Glutamatergic neuron (in vitro differentiated cells): Measurements from ENCODE around the gene CFAP97. TPM values are rescaled to one million over a fixed set of nuclear protein-coding genes. Genes with fewer than 3 reads are reported as not detected.
"Not testable (repeated sequence)": the region's sequence is repeated elsewhere in the genome, so short reads cannot be mapped to it uniquely, and the experiment has no call there.

Experiments used
- DNase-seq: peaks from one replicate; pipeline ENCODE4 v3.0.0; 2022
- H3K27ac Mint-ChIP-seq: one replicate; pipeline ENCODE4 v1.8.0; 2020; ENCODE audit warnings: mild to moderate bottlenecking, mixed read lengths, inconsistent platforms; ENCODE audit not compliant: unreplicated experiment
- H3K27me3 Mint-ChIP-seq: one replicate; pipeline ENCODE4 v1.8.0; 2020; ENCODE audit warnings: mild to moderate bottlenecking, moderate library complexity, mixed read lengths, inconsistent platforms; ENCODE audit not compliant: unreplicated experiment
- H3K36me3 Mint-ChIP-seq: one replicate; pipeline ENCODE4 v1.8.0; 2020; ENCODE audit warnings: mild to moderate bottlenecking, mixed read lengths, inconsistent platforms; ENCODE audit not compliant: unreplicated experiment
- H3K4me1 Mint-ChIP-seq: one replicate; pipeline ENCODE4 v1.8.0; 2020; ENCODE audit warnings: mild to moderate bottlenecking, low read depth, mixed read lengths, inconsistent platforms; ENCODE audit not compliant: unreplicated experiment
- H3K4me3 Mint-ChIP-seq: one replicate; pipeline ENCODE4 v1.8.0; 2020; ENCODE audit warnings: mild to moderate bottlenecking, mixed read lengths, inconsistent platforms; ENCODE audit not compliant: unreplicated experiment
- H3K9me3 Mint-ChIP-seq: one replicate; pipeline ENCODE4 v1.8.0; 2020; ENCODE audit warnings: mild to moderate bottlenecking, moderate library complexity, mixed read lengths, inconsistent platforms; ENCODE audit not compliant: unreplicated experiment
- total RNA-seq: library from RNA; stranded (reverse); fragmentation: NEBNext Ultra II Directional; extraction: Animal tissue kit (Norgen Biotek cat#: 25700); gene quantifications from one replicate; pipeline ENCODE4 v1.2.1, GENCODE V29; 2021; ENCODE audit not compliant: unreplicated experiment
- TF ChIP-seq, protein P1 (sequence below): fragments of 200-600 bp; sonication (generic); IDR thresholded peaks from one replicate; pipeline ENCODE4 v1.5.0; 2021; ENCODE audit not compliant: partially characterized antibody, unreplicated experiment

CFAP97 gene
- total RNA-seq, 1 donor from 2014 or later: 28.4 TPM

GRCh38 chr4:185244763-185245162, 41.0 kb upstream of the CFAP97 start:
- H3K27ac Mint-ChIP-seq: no peak overlapping the region
- peaks cover 6% of the 10 kb centered on the region for H3K36me3 Mint-ChIP-seq
- H3K9me3 Mint-ChIP-seq: peaks cover 1% of the 10 kb centered on the region
- H3K4me3 Mint-ChIP-seq: no peak overlapping the region
- DNase-seq: no peak
- peaks cover 8% of the 10 kb centered on the region for H3K4me1 Mint-ChIP-seq
- TF ChIP-seq, protein P1, sequence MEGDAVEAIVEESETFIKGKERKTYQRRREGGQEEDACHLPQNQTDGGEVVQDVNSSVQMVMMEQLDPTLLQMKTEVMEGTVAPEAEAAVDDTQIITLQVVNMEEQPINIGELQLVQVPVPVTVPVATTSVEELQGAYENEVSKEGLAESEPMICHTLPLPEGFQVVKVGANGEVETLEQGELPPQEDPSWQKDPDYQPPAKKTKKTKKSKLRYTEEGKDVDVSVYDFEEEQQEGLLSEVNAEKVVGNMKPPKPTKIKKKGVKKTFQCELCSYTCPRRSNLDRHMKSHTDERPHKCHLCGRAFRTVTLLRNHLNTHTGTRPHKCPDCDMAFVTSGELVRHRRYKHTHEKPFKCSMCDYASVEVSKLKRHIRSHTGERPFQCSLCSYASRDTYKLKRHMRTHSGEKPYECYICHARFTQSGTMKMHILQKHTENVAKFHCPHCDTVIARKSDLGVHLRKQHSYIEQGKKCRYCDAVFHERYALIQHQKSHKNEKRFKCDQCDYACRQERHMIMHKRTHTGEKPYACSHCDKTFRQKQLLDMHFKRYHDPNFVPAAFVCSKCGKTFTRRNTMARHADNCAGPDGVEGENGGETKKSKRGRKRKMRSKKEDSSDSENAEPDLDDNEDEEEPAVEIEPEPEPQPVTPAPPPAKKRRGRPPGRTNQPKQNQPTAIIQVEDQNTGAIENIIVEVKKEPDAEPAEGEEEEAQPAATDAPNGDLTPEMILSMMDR: no peak
- H3K27me3 Mint-ChIP-seq: no peaks in the 10 kb centered on the region

- Mint-ChIP-seq H3K27me3 (no peaks in the 10 kb centered on the region), H3K4me3 (no peak overlapping the region), H3K36me3 (peaks cover 6% of the 10 kb centered on the region), H3K4me1 (peaks cover 8% of the 10 kb centered on the region), H3K27ac (no peak overlapping the region), H3K9me3 (peaks cover 4% of the 10 kb centered on the region)
- TF ChIP-seq, protein P1: no peak
- DNase-seq: no peak
Measured at GRCh38 chr4:185243879-185244278, 40.1 kb upstream of the CFAP97 start.

DNA sequence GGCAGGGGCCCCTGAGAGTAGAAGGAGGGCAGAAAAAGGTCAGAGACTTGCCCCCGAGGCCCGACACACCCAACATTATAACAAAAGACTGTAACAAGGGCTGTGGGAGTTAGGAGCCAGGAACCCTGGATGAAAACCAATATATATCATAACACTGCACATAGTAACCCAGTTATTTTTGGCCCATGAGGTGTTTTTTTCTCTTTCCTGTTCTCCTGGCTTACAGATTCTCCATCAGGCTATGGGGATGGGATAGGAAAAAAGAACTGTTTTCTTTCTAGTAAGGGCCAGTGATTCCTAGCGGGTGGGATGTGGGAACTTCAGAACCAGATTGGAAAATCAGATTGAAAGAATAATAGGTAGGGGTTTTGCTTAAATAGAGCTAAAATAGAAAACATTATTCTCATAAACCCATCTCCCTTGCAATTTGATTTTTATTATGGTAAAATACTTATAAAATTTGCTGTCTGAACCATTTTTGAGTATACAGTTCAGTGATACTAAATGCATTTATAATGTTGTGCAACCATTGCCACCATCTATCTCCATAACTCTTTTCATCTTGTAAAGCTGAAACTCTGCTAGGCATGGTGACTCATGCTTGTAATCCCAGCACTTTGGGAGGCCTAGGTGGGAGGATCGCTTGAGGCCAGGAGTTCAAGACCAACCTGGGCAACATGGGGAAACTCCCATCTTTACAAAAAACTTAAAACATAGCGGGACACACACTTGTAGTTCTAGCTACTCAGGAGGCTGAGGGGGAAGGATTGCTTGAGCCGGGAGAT, 39.1 kb upstream of the CFAP97 start:
- H3K36me3 Mint-ChIP-seq: peaks cover 12% of the 10 kb centered on the region
- no peak for DNase-seq
- peaks cover 8% of the 10 kb centered on the region for H3K4me1 Mint-ChIP-seq
- H3K27me3 Mint-ChIP-seq: no peaks in the 10 kb centered on the region
- TF ChIP-seq, protein P1: no peak
- H3K27ac Mint-ChIP-seq: no peak overlapping the region
- H3K4me3 Mint-ChIP-seq: no peak overlapping the region
- peaks cover 4% of the 10 kb centered on the region for H3K9me3 Mint-ChIP-seq

DNA sequence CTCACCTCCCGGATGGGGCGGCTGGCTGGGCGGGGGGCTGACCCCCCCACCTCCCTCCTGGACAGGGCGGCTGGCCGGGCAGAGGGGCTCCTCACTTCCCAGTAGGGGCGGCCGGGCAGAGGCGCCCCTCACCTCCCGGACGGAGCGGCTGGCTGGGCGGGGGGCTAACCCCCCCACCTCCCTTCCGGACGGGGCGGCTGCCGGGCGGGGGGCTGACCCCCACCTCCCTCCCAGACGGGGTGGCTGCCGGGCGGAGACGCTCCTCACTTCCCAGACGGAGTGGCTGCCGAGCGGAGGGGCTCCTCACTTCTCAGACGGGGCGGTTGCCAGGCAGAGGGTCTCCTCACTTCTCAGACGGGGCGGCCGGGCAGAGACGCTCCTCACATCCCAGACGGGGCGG, 36.7 kb upstream of the CFAP97 start:
- not testable (repeated sequence) for H3K4me1 Mint-ChIP-seq, H3K27me3 Mint-ChIP-seq, H3K4me3 Mint-ChIP-seq, DNase-seq, H3K27ac Mint-ChIP-seq, H3K9me3 Mint-ChIP-seq
- peaks cover 12% of the 10 kb centered on the region for H3K36me3 Mint-ChIP-seq

- TF ChIP-seq, protein P1: no peak
- Mint-ChIP-seq H3K4me3 (no peak overlapping the region), H3K36me3 (peaks cover 12% of the 10 kb centered on the region), H3K9me3 (peaks cover 7% of the 10 kb centered on the region), H3K27me3 (no peaks in the 10 kb centered on the region), H3K4me1 (peaks cover 8% of the 10 kb centered on the region), H3K27ac (no peak overlapping the region)
- DNase-seq: no peak
Measured at GRCh38 chr4:185238750-185239149, 35.0 kb upstream of the CFAP97 start.
